ENCODE measurements around the gene SERPINE1. TPM values are rescaled to one million over a fixed set of nuclear protein-coding genes. Genes with fewer than 3 reads are reported as not detected.

SERPINE1 gene
- total and polyA plus RNA-seq, 2 of the 13 experiments (the other 11 are each of a cell fraction or from before 2014, with no cell fraction given) = 21.2 to 1,576 TPM

- TF ChIP-seq, protein P1, sequence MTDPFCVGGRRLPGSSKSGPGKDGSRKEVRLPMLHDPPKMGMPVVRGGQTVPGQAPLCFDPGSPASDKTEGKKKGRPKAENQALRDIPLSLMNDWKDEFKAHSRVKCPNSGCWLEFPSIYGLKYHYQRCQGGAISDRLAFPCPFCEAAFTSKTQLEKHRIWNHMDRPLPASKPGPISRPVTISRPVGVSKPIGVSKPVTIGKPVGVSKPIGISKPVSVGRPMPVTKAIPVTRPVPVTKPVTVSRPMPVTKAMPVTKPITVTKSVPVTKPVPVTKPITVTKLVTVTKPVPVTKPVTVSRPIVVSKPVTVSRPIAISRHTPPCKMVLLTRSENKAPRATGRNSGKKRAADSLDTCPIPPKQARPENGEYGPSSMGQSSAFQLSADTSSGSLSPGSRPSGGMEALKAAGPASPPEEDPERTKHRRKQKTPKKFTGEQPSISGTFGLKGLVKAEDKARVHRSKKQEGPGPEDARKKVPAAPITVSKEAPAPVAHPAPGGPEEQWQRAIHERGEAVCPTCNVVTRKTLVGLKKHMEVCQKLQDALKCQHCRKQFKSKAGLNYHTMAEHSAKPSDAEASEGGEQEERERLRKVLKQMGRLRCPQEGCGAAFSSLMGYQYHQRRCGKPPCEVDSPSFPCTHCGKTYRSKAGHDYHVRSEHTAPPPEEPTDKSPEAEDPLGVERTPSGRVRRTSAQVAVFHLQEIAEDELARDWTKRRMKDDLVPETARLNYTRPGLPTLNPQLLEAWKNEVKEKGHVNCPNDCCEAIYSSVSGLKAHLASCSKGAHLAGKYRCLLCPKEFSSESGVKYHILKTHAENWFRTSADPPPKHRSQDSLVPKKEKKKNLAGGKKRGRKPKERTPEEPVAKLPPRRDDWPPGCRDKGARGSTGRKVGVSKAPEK (CRISPR knock-in tag; IDR thresholded peaks at IDR 0.05; ENCODE audit: borderline replicate concordance) = no peak
- TF ChIP-seq, protein P2, sequence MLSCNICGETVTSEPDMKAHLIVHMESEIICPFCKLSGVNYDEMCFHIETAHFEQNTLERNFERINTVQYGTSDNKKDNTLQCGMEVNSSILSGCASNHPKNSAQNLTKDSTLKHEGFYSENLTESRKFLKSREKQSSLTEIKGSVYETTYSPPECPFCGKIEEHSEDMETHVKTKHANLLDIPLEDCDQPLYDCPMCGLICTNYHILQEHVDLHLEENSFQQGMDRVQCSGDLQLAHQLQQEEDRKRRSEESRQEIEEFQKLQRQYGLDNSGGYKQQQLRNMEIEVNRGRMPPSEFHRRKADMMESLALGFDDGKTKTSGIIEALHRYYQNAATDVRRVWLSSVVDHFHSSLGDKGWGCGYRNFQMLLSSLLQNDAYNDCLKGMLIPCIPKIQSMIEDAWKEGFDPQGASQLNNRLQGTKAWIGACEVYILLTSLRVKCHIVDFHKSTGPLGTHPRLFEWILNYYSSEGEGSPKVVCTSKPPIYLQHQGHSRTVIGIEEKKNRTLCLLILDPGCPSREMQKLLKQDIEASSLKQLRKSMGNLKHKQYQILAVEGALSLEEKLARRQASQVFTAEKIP (CRISPR knock-in tag; IDR thresholded peaks at IDR 0.05; ENCODE audit: borderline replicate concordance) = no peak
- TF ChIP-seq, protein P3, sequence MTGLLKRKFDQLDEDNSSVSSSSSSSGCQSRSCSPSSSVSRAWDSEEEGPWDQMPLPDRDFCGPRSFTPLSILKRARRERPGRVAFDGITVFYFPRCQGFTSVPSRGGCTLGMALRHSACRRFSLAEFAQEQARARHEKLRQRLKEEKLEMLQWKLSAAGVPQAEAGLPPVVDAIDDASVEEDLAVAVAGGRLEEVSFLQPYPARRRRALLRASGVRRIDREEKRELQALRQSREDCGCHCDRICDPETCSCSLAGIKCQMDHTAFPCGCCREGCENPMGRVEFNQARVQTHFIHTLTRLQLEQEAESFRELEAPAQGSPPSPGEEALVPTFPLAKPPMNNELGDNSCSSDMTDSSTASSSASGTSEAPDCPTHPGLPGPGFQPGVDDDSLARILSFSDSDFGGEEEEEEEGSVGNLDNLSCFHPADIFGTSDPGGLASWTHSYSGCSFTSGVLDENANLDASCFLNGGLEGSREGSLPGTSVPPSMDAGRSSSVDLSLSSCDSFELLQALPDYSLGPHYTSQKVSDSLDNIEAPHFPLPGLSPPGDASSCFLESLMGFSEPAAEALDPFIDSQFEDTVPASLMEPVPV (CRISPR knock-in tag; IDR thresholded peaks at IDR 0.05) = no peak
- TF ChIP-seq CCDC6 (CRISPR knock-in tag; IDR thresholded peaks at IDR 0.05) (no peak), FIP1L1 (IDR thresholded peaks at IDR 0.05; ENCODE audit: borderline replicate concordance, insufficient read depth, low read depth, low read length) (no peak), ATF1 (CRISPR knock-in tag; IDR thresholded peaks at IDR 0.05) (no peak), ZNF605 (CRISPR knock-in tag; IDR thresholded peaks at IDR 0.05) (no peak), ZNF235 (CRISPR knock-in tag; IDR thresholded peaks at IDR 0.05; ENCODE audit: borderline replicate concordance) (no peak), ZNF343 (CRISPR knock-in tag; IDR thresholded peaks at IDR 0.05) (no peak), ETV6 (CRISPR knock-in tag; conservative IDR thresholded peaks at IDR 0.05) (no peak), ZNF431 (CRISPR knock-in tag; IDR thresholded peaks at IDR 0.05; ENCODE audit: borderline replicate concordance, low read depth) (0 out of 2 replicates have a peak, but pooled peaks have one; percentile 32), TOE1 (CRISPR knock-in tag; IDR thresholded peaks at IDR 0.05) (no peak), ZHX1 (CRISPR knock-in tag; IDR thresholded peaks at IDR 0.05; ENCODE audit: low read depth) (no peak), ZNF230 (CRISPR knock-in tag; IDR thresholded peaks at IDR 0.05) (no peak), JDP2 (CRISPR knock-in tag; IDR thresholded peaks at IDR 0.05; ENCODE audit: borderline replicate concordance) (no peak)
- TF ChIP-seq, protein P4, sequence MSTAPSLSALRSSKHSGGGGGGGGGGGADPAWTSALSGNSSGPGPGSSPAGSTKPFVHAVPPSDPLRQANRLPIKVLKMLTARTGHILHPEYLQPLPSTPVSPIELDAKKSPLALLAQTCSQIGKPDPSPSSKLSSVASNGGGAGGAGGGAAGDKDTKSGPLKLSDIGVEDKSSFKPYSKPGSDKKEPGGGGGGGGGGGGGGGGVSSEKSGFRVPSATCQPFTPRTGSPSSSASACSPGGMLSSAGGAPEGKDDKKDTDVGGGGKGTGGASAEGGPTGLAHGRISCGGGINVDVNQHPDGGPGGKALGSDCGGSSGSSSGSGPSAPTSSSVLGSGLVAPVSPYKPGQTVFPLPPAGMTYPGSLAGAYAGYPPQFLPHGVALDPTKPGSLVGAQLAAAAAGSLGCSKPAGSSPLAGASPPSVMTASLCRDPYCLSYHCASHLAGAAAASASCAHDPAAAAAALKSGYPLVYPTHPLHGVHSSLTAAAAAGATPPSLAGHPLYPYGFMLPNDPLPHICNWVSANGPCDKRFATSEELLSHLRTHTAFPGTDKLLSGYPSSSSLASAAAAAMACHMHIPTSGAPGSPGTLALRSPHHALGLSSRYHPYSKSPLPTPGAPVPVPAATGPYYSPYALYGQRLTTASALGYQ (CRISPR knock-in tag; IDR thresholded peaks at IDR 0.05) = no peak
Observed at GRCh38 chr7:101124376-101125056, 2.4 kb upstream of the SERPINE1 start (continued).

Data from HepG2 (cell line).